Ovary (tissue), 3 donors: ENCODE measurements around the gene FGFBP2.

ENCODE experiments used
- CTCF ChIP-seq, 3 donors: fragments of 450-650 bp in 2 of 3; fragments of 200-600 bp in 1 of 3; IDR thresholded peaks; one replicate each; pipeline versions ENCODE4 v1.5.1 to v1.8.0; 2016 to 2022; ENCODE audit warnings: antibody characterized with exemption in 3 of 3, mild to moderate bottlenecking in 1 of 3
- POLR2A ChIP-seq: fragments of 450-650 bp; IDR thresholded peaks from one replicate; pipeline ENCODE4 v1.6.1; 2017; ENCODE audit warnings: antibody characterized with exemption, mild to moderate bottlenecking, moderate library complexity
- donor health status: DM: no; HTN: no; CAD: no.

GRCh38 chr4:15964159-15964558 lies 1.2 kb upstream of the FGFBP2 start:
- no peak for TF ChIP-seq CTCF (IDR thresholded peaks at IDR 0.05)
- no peak for TF ChIP-seq POLR2A
